HT-29 (cell line): Measurements from ENCODE around the gene BIK. TPM values are rescaled to one million over a fixed set of nuclear protein-coding genes. Genes with fewer than 3 reads are reported as not detected.

Experiments used
- total RNA-seq: library from RNA; depleted of rRNA; stranded (reverse); fragments of >200 nt; shearing (Covaris generic); gene quantifications from 2 replicates; pipeline ENCODE4 v1.2.3, GENCODE V29; 2014; rRNA removed

BIK gene
- total RNA-seq, 1 experiment from 2014 or later: 3.9 TPM

Other genes with a start within 250 kb of the BIK start
- 42.9 and 44.8 TPM in 2 replicates for gene PACSIN2, start 95.6 kb upstream of the BIK start, total RNA-seq
- gene TTLL1, start 21.4 kb upstream of the BIK start, total RNA-seq: 1.6 and 2.5 TPM in 2 replicates
- gene MCAT, start 32.6 kb downstream of the BIK start, total RNA-seq: 40.9 and 43.1 TPM in 2 replicates
- 516 and 532 TPM in 2 replicates for gene TSPO, start 40.8 kb downstream of the BIK start, total RNA-seq
- 102 and 110 TPM in 2 replicates for gene TTLL12, start 76.4 kb downstream of the BIK start, total RNA-seq
- 0.03 TPM in 1 of 2 replicates, not detected in the other for gene SCUBE1, start 232.6 kb downstream of the BIK start, total RNA-seq